H9 (cell line): ENCODE measurements around the gene DEPDC5. TPM values are rescaled to one million over a fixed set of nuclear protein-coding genes. Genes with fewer than 3 reads are reported as not detected.

Experiments
- DNase-seq: peaks from one replicate; pipeline ENCODE4 v3.0.0-alpha.2; 2017
- H2AFZ ChIP-seq: one replicate; pipeline ENCODE4 v1.6.1; 2013; ENCODE audit warnings: mild to moderate bottlenecking, low read length, control low read depth, moderate library complexity
- H2AK5ac ChIP-seq: 2 replicates; pipeline ENCODE4 v1.6.1; 2013; ENCODE audit warnings: low read length, control low read depth, mixed read lengths; ENCODE audit not compliant: insufficient read length
- H2BK120ac ChIP-seq: one replicate; pipeline ENCODE4 v1.6.1; 2013; ENCODE audit warnings: low read depth, mild to moderate bottlenecking, low read length, control low read depth, inconsistent platforms; ENCODE audit not compliant: poor library complexity, severe bottlenecking
- H2BK12ac ChIP-seq: 2 replicates; pipeline ENCODE4 v1.6.1; 2013; ENCODE audit warnings: low read length, control low read depth, mixed read lengths, low read depth; ENCODE audit not compliant: insufficient read length
- H2BK15ac ChIP-seq: 2 replicates; pipeline ENCODE4 v1.6.1; 2013; ENCODE audit warnings: low read depth, low read length, control low read depth
- H2BK20ac ChIP-seq: one replicate; pipeline ENCODE4 v1.6.1; 2013; ENCODE audit warnings: low read depth, mild to moderate bottlenecking, low read length, control low read depth, inconsistent platforms; ENCODE audit not compliant: poor library complexity, severe bottlenecking
- H2BK5ac ChIP-seq: 2 replicates; pipeline ENCODE4 v1.6.1; 2013; ENCODE audit warnings: low read length, control low read depth, mixed read lengths; ENCODE audit not compliant: insufficient read length
- H3K14ac ChIP-seq: 2 replicates; pipeline ENCODE4 v1.6.1; 2013; ENCODE audit warnings: low read length, control low read depth; ENCODE audit not compliant: insufficient read depth
- H3K18ac ChIP-seq: 2 replicates; pipeline ENCODE4 v1.6.1; 2013; ENCODE audit warnings: low read depth, mild to moderate bottlenecking, mixed read lengths, low read length, control low read depth; ENCODE audit not compliant: insufficient read length
- H3K23ac ChIP-seq: 2 replicates; pipeline ENCODE4 v1.6.1; 2013; ENCODE audit warnings: low read length, control low read depth, mixed read lengths, low read depth; ENCODE audit not compliant: insufficient read length
- H3K23me2 ChIP-seq: 2 replicates; pipeline ENCODE4 v1.6.1; 2013; ENCODE audit warnings: low read depth, mild to moderate bottlenecking, mixed read lengths, low read length, control low read depth; ENCODE audit not compliant: insufficient read length, poor library complexity, severe bottlenecking
- H3K27ac ChIP-seq: 2 replicates; pipeline ENCODE4 v1.5.1; 2013; ENCODE audit warnings: low read length, control low read depth, mixed read lengths, low read depth; ENCODE audit not compliant: insufficient read length
- H3K27me3 ChIP-seq: 2 replicates; pipeline ENCODE4 v1.6.1; 2013; ENCODE audit warnings: low read length, control low read depth, inconsistent platforms; ENCODE audit not compliant: insufficient read depth
- H3K4ac ChIP-seq: 2 replicates; pipeline ENCODE4 v1.6.1; 2013; ENCODE audit warnings: low read depth, mild to moderate bottlenecking, control low read depth, inconsistent platforms, low read length, moderate library complexity
- H3K4me1 ChIP-seq: 2 replicates; pipeline ENCODE4 v1.6.1; 2013; ENCODE audit warnings: low read length, control low read depth, inconsistent platforms; ENCODE audit not compliant: insufficient read depth
- H3K4me2 ChIP-seq: 2 replicates; pipeline ENCODE4 v1.6.1; 2013; ENCODE audit warnings: low read length, control low read depth, mixed read lengths; ENCODE audit not compliant: insufficient read length, insufficient read depth
- H3K56ac ChIP-seq: 2 replicates; pipeline ENCODE4 v1.6.1; 2013; ENCODE audit warnings: low read depth, mild to moderate bottlenecking, mixed read lengths, low read length, control low read depth; ENCODE audit not compliant: insufficient read length
- H3K79me1 ChIP-seq: 2 replicates; pipeline ENCODE4 v1.6.1; 2013; ENCODE audit warnings: low read depth, mild to moderate bottlenecking, moderate library complexity, low read length, control low read depth, inconsistent platforms; ENCODE audit not compliant: insufficient read depth, poor library complexity, severe bottlenecking
- H3K79me2 ChIP-seq: 2 replicates; pipeline ENCODE4 v1.6.1; 2013; ENCODE audit warnings: low read length, control low read depth, inconsistent platforms; ENCODE audit not compliant: insufficient read depth
- H3K9ac ChIP-seq: 2 replicates; pipeline ENCODE4 v1.6.1; 2013; ENCODE audit warnings: low read length, control low read depth, mixed read lengths; ENCODE audit not compliant: insufficient read length; ENCODE audit errors: extremely low read depth
- H3K9me3 ChIP-seq: one replicate; pipeline ENCODE4 v1.6.1; 2013; ENCODE audit warnings: low read depth, low read length, inconsistent platforms; ENCODE audit not compliant: control insufficient read depth
- H3T11ph ChIP-seq: one replicate; pipeline ENCODE4 v1.6.1; 2013; ENCODE audit warnings: mild to moderate bottlenecking, low read length, control low read depth, inconsistent platforms
- H4K20me1 ChIP-seq: one replicate; pipeline ENCODE4 v1.6.1; 2013; ENCODE audit not compliant: control insufficient read depth, insufficient read length, insufficient read depth
- H4K5ac ChIP-seq: 2 replicates; pipeline ENCODE4 v1.6.1; 2013; ENCODE audit warnings: low read depth, mild to moderate bottlenecking, mixed read lengths, low read length, control low read depth; ENCODE audit not compliant: insufficient read length
- H4K8ac ChIP-seq: replicated peaks from 2 replicates; pipeline ENCODE4 v1.6.1; 2013; ENCODE audit warnings: low read length, control low read depth, mixed read lengths, low read depth; ENCODE audit not compliant: insufficient read length
- H4K91ac ChIP-seq: 2 replicates; pipeline ENCODE4 v1.6.1; 2013; ENCODE audit warnings: low read depth, mild to moderate bottlenecking, moderate library complexity, mixed read lengths, low read length, control low read depth; ENCODE audit not compliant: insufficient read length
- H3K27ac Mint-ChIP-seq, 3 experiments: 2 replicates in 2 of 3; 3 replicates in 1 of 3; pipeline ENCODE4 v1.8.0; 2020 to 2021; ENCODE audit warnings: mixed read lengths in 3 of 3, mild to moderate bottlenecking in 1 of 3, moderate library complexity in 1 of 3
- H3K27me3 Mint-ChIP-seq: 2 replicates; pipeline ENCODE4 v1.8.0; 2021; ENCODE audit warnings: low read depth, mild to moderate bottlenecking, moderate library complexity, mixed read lengths
- H3K36me3 Mint-ChIP-seq, 3 experiments: 2 replicates in 2 of 3; 3 replicates in 1 of 3; pipeline ENCODE4 v1.8.0; 2020 to 2021; ENCODE audit warnings: low read depth in 3 of 3, mixed read lengths in 3 of 3; ENCODE audit not compliant: insufficient read depth in 1 of 3
- H3K4me1 Mint-ChIP-seq, 2 experiments: 2 replicates each; pipeline ENCODE4 v1.8.0; 2020; ENCODE audit warnings: mixed read lengths in 2 of 2
- H3K4me3 Mint-ChIP-seq, 2 experiments: 2 replicates in 1 of 2; 3 replicates in 1 of 2; pipeline ENCODE4 v1.8.0; 2020 to 2021; ENCODE audit warnings: mild to moderate bottlenecking in 2 of 2, mixed read lengths in 2 of 2, moderate library complexity in 1 of 2
- H3K9me3 Mint-ChIP-seq, 2 experiments: 2 replicates in 1 of 2; 3 replicates in 1 of 2; pipeline ENCODE4 v1.8.0; 2020; ENCODE audit warnings: mild to moderate bottlenecking in 2 of 2, mixed read lengths in 2 of 2, moderate library complexity in 1 of 2
- CTCF ChIP-seq: fragments of 200-600 bp; sonication (generic); conservative IDR thresholded peaks from 3 replicates; pipeline ENCODE4 v1.8.0; 2021; ENCODE audit warnings: antibody characterized with exemption, mild to moderate bottlenecking
- WGBS: extraction: QIAGEN DNeasy Blood & Tissue Kit; methylation state at CpG from one replicate; pipeline ENCODE4 v1.1.7; 2013; ENCODE audit warnings: missing lambda C conversion rate, low lambda C conversion rate, mixed read lengths; ENCODE audit not compliant: insufficient read length; ENCODE audit errors: extremely low coverage; 5-methylcytosine and 5-hydroxymethylcytosine counted together
- total RNA-seq: library from RNA; stranded (reverse); gene quantifications from 2 replicates; pipeline ENCODE4 v1.2.1, GENCODE V29; 2021

Gene DEPDC5
- total RNA-seq, 1 experiment from 2014 or later, result 29.2 TPM

- no peak overlapping the region for H2BK5ac ChIP-seq
- no peak for TF ChIP-seq CTCF
- H3K27ac Mint-ChIP-seq, result peak overlapping the region in 1 of 3 experiments; percentile 86; a peak in 2 of 7 replicates
- no peak overlapping the region for H3K9ac ChIP-seq
- peaks cover 22 to 23% of the 10 kb centered on the region in 2 experiments for H3K4me1 Mint-ChIP-seq
- H3K79me1 ChIP-seq, result no peaks in the 10 kb centered on the region
- H2BK12ac ChIP-seq, result no peak overlapping the region
- no peak overlapping the region for H3K4ac ChIP-seq
- H3K27ac ChIP-seq, result no peak overlapping the region
- H3K14ac ChIP-seq, result no peak overlapping the region
- no peaks in the 10 kb centered on the region for H3K27me3 ChIP-seq
- H3K36me3 Mint-ChIP-seq, result peaks cover 9 to 55% (median 45%) of the 10 kb centered on the region in 3 experiments; a peak in 6 of 7 replicates
- WGBS, result no CpG with 5 or more reads among the region's 1 CpG
- DNase-seq, result no peak
- no peaks in the 10 kb centered on the region for H3K27me3 Mint-ChIP-seq
- no peak overlapping the region for H3K4me2 ChIP-seq
- no peak overlapping the region for H4K5ac ChIP-seq
- no peak overlapping the region for H2BK20ac ChIP-seq
- H3K9me3 Mint-ChIP-seq, result no peaks in the 10 kb centered on the region
- no peak overlapping the region for H2AK5ac ChIP-seq
- H3K56ac ChIP-seq, result no peak overlapping the region
- no peaks in the 10 kb centered on the region for H4K20me1 ChIP-seq
- H3T11ph ChIP-seq, result no peak overlapping the region
- no peak overlapping the region for H2BK120ac ChIP-seq
- H3K18ac ChIP-seq, result no peak overlapping the region
- H3K79me2 ChIP-seq, result peaks cover 5% of the 10 kb centered on the region; the same call in 1 of the 2 replicates
- no peak overlapping the region for H3K23ac ChIP-seq
- H2AFZ ChIP-seq, result no peak overlapping the region
- no peak overlapping the region for H4K8ac ChIP-seq
- no peak overlapping the region for H2BK15ac ChIP-seq
- H3K23me2 ChIP-seq, result no peaks in the 10 kb centered on the region
- no peak overlapping the region for H4K91ac ChIP-seq
- H3K9me3 ChIP-seq, result no peaks in the 10 kb centered on the region
- no peaks in the 10 kb centered on the region for H3K4me1 ChIP-seq
- H3K4me3 Mint-ChIP-seq, result no peak overlapping the region
Measured at GRCh38 chr22:31734512-31734911, 19.3 kb upstream of the DEPDC5 start.
